Gastroesophageal sphincter (tissue), 4 donors: ENCODE measurements around the gene ERCC6. TPM values are rescaled to one million over a fixed set of nuclear protein-coding genes. Genes with fewer than 3 reads are reported as not detected.

ENCODE experiments used
- ATAC-seq: fragments of 150-250 bp; one replicate; pipeline ENCODE4 v1.9.1; 2016; ENCODE audit warnings: mild to moderate bottlenecking, moderate library complexity
- H3K27ac ChIP-seq, 4 donors: fragments of 200-600 bp; sonication (generic) in 3 of 4; 1 replicate in 3 of 4; 2 replicates in 1 of 4; pipeline ENCODE4 v1.5.1; 2016 to 2019
- H3K27me3 ChIP-seq: fragments of 200-600 bp; sonication (generic); one replicate; pipeline ENCODE4 v1.5.1; 2019
- H3K36me3 ChIP-seq, 2 donors: fragments of 200-600 bp; sonication (generic); one replicate each; pipeline ENCODE4 v1.5.1; 2019; ENCODE audit warnings: control low read depth in 1 of 2
- H3K4me1 ChIP-seq, 3 donors: fragments of 200-600 bp; sonication (generic); 1 replicate in 2 of 3; 2 replicates in 1 of 3; pipeline ENCODE4 v1.5.1; 2016 to 2019; ENCODE audit warnings: control low read depth in 2 of 3
- H3K4me3 ChIP-seq, 2 donors: fragments of 200-600 bp; sonication (generic); one replicate each; pipeline ENCODE4 v1.5.1; 2019; ENCODE audit warnings: mild to moderate bottlenecking in 1 of 2, moderate library complexity in 1 of 2
- H3K9me3 ChIP-seq, 3 donors: fragments of 200-600 bp; sonication (generic); one replicate each; pipeline ENCODE4 v1.5.1; 2017 to 2019; ENCODE audit warnings: control low read depth in 2 of 3
- EP300 ChIP-seq: sonication (generic); formaldehyde crosslinking; IDR thresholded peaks from one replicate; pipeline ENCODE4 v1.6.1; 2017; ENCODE audit warnings: antibody characterized with exemption, mild to moderate bottlenecking
- POLR2A ChIP-seq, 2 donors: fragments of 450-650 bp; IDR thresholded peaks; one replicate each; pipeline ENCODE4 v1.6.1; 2017; ENCODE audit warnings: antibody characterized with exemption in 2 of 2, mild to moderate bottlenecking in 2 of 2, moderate library complexity in 1 of 2
- POLR2AphosphoS5 ChIP-seq: sonication (generic); formaldehyde crosslinking; IDR thresholded peaks from one replicate; pipeline ENCODE4 v1.6.1; 2017; ENCODE audit warnings: antibody characterized with exemption
- WGBS, 2 donors: methylation state at CpG; one replicate each; pipeline ENCODE4 v1.1.5; 2018; ENCODE audit warnings: low coverage in 1 of 2; 5-methylcytosine and 5-hydroxymethylcytosine counted together
- total RNA-seq, 4 donors: library from RNA; depleted of rRNA; stranded (reverse); fragments of >200 nt; gene quantifications; one replicate each; pipeline ENCODE4 v1.1.0, GENCODE V29; 2016
- TF ChIP-seq, protein P1 (sequence below), 4 experiments: fragments of 200-600 bp in 2 of 4; fragments of 450-650 bp in 2 of 4; sonication (generic) in 1 of 4; IDR thresholded peaks; one replicate each; pipeline ENCODE4 v1.5.1; 2017 to 2019; ENCODE audit warnings: antibody characterized with exemption in 4 of 4, mild to moderate bottlenecking in 2 of 4, moderate library complexity in 2 of 4

ERCC6 gene
- total RNA-seq, 4 donors from 2014 or later: 9.6 to 13.5 (median 11.0) TPM

DNA sequence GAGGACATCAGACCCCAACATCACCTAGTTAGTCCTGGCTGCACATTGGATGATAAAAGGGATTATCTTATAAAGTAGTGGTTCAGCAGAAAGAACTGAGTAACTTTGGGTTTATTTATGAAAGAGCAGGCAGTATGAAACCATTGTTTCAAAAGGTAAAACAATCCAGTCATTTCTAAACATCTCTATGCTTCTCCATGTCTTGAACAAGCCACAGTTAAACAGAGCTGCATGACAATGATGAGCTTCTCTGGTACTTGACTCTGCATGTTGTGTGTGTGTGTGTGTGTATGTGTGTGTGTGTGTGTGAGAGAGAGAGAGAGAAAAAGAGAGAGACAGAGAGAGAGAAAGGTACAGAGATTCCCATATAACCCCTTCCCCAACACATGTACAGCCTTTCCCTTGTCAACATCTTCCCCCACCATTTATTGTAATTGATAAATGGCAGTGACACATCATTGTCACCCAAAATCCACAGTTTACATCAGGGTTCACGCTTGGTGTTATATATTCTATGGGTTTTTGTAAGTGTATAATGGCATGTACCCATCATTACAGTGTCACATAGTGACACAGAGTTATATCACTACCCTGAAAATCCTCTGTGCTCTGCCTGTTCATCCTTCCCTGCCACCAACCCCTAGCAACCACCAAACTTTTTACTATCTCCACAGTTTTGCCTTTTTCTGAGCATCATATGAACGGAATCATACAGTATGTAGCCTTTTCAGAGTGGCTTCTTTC, 38.4 kb upstream of the ERCC6 start:
- TF ChIP-seq POLR2AphosphoS5: no peak
- TF ChIP-seq, protein P1, sequence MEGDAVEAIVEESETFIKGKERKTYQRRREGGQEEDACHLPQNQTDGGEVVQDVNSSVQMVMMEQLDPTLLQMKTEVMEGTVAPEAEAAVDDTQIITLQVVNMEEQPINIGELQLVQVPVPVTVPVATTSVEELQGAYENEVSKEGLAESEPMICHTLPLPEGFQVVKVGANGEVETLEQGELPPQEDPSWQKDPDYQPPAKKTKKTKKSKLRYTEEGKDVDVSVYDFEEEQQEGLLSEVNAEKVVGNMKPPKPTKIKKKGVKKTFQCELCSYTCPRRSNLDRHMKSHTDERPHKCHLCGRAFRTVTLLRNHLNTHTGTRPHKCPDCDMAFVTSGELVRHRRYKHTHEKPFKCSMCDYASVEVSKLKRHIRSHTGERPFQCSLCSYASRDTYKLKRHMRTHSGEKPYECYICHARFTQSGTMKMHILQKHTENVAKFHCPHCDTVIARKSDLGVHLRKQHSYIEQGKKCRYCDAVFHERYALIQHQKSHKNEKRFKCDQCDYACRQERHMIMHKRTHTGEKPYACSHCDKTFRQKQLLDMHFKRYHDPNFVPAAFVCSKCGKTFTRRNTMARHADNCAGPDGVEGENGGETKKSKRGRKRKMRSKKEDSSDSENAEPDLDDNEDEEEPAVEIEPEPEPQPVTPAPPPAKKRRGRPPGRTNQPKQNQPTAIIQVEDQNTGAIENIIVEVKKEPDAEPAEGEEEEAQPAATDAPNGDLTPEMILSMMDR (IDR thresholded peaks at IDR 0.05): no peak
- no peak for TF ChIP-seq POLR2A (IDR thresholded peaks at IDR 0.05)
- no peak for TF ChIP-seq EP300
- Histone ChIP-seq H3K27ac (no peak overlapping the region), H3K9me3 (no peaks in the 10 kb centered on the region), H3K27me3 (no peaks in the 10 kb centered on the region), H3K36me3 (no peaks in the 10 kb centered on the region), H3K4me1 (no peaks in the 10 kb centered on the region), H3K4me3 (no peak overlapping the region)
- WGBS, 2 donors: 63 to 77% methylated on average over 2 of the region's 2 CpGs
- no peak for ATAC-seq

- TF ChIP-seq, protein P1 (IDR thresholded peaks at IDR 0.05): no peak
- no peak for TF ChIP-seq EP300
- no peak for TF ChIP-seq POLR2A (IDR thresholded peaks at IDR 0.05)
- no peak for TF ChIP-seq POLR2AphosphoS5
- ATAC-seq: no peak
- 77 to 80% methylated on average over 7 to 8 of the region's 11 CpGs for WGBS, 2 donors
- Histone ChIP-seq H3K36me3 (no peaks in the 10 kb centered on the region), H3K4me3 (no peak overlapping the region), H3K9me3 (no peaks in the 10 kb centered on the region), H3K27me3 (no peaks in the 10 kb centered on the region), H3K27ac (no peak overlapping the region), H3K4me1 (no peaks in the 10 kb centered on the region)
These were observed 36.7 kb upstream of the ERCC6 start for GRCh38 chr10:49575489-49576072.

- ATAC-seq: no peak
- Histone ChIP-seq H3K9me3 (peaks cover 0 to 14% (median 0%) of the 10 kb centered on the region in 3 donors), H3K4me1 (no peaks in the 10 kb centered on the region), H3K36me3 (no peaks in the 10 kb centered on the region), H3K27ac (no peak overlapping the region), H3K4me3 (no peak overlapping the region), H3K27me3 (no peaks in the 10 kb centered on the region)
- no peak for TF ChIP-seq POLR2AphosphoS5
- 31 to 40% methylated on average over 2 of the region's 9 CpGs for WGBS, 2 donors
These were observed 33.7 kb upstream of the ERCC6 start for GRCh38 chr10:49572594-49573114.

- Histone ChIP-seq H3K4me3 (no peak overlapping the region), H3K27ac (no peak overlapping the region), H3K4me1 (no peaks in the 10 kb centered on the region), H3K27me3 (no peaks in the 10 kb centered on the region), H3K9me3 (peaks cover 0 to 14% (median 0%) of the 10 kb centered on the region in 3 donors), H3K36me3 (no peaks in the 10 kb centered on the region)
- TF ChIP-seq EP300 (no peak), POLR2AphosphoS5 (no peak), POLR2A (IDR thresholded peaks at IDR 0.05) (no peak)
- TF ChIP-seq, protein P1 (IDR thresholded peaks at IDR 0.05): no peak
- WGBS, 2 donors: 9 to 45% methylated on average over 1 to 2 of the region's 2 CpGs
- no peak for ATAC-seq
These were observed 32.5 kb upstream of the ERCC6 start for GRCh38 chr10:49571388-49571787.

GRCh38 chr10:49569031-49569631, 30.2 kb upstream of the ERCC6 start:
- Histone ChIP-seq H3K27me3 (peaks cover 12% of the 10 kb centered on the region), H3K36me3 (no peaks in the 10 kb centered on the region), H3K4me3 (no peak overlapping the region), H3K27ac (peak overlapping the region in 1 of 4 donors; percentile 24), H3K4me1 (no peaks in the 10 kb centered on the region), H3K9me3 (peaks cover 0 to 14% (median 0%) of the 10 kb centered on the region in 3 donors)
- peak; percentile 69 for ATAC-seq
- no peak for TF ChIP-seq POLR2A (IDR thresholded peaks at IDR 0.05)
- TF ChIP-seq, protein P1 (IDR thresholded peaks at IDR 0.05): no peak
- TF ChIP-seq POLR2AphosphoS5: no peak
- no peak for TF ChIP-seq EP300
- WGBS, 2 donors: 46 to 53% methylated on average over 3 of the region's 3 CpGs
